ENCODE measurements around the gene LARP7.

The LARP7 gene

DNA sequence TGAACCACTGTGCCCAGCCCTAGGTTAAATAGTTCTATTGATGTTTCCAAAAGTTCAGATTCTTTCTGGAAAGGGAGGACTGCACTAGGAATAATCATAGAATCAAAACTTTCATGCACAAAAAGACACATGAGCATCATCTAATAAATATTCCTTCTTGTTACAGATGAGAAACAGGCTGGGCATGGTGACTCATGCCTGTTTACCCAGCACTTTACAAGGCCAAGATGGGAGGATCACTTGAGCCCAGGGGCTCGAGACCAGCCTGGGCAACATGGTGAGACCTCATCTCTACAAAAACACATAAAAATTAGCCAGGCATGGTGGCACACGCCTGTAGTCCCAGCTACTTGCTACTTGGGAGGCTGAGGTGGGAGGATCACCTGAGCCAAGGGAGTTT, 27.7 kb downstream of the LARP7 start:
- Mint-ChIP-seq H3K27ac (no peak overlapping the region), H3K4me3 (no peak overlapping the region), H3K36me3 (ENCODE audit: low read depth) (no peaks in the 10 kb centered on the region), H3K27me3 (ENCODE audit: low read depth) (no peaks in the 10 kb centered on the region), H3K9me3 (no peaks in the 10 kb centered on the region), H3K4me1 (no peaks in the 10 kb centered on the region)
- TF ChIP-seq, protein P1, sequence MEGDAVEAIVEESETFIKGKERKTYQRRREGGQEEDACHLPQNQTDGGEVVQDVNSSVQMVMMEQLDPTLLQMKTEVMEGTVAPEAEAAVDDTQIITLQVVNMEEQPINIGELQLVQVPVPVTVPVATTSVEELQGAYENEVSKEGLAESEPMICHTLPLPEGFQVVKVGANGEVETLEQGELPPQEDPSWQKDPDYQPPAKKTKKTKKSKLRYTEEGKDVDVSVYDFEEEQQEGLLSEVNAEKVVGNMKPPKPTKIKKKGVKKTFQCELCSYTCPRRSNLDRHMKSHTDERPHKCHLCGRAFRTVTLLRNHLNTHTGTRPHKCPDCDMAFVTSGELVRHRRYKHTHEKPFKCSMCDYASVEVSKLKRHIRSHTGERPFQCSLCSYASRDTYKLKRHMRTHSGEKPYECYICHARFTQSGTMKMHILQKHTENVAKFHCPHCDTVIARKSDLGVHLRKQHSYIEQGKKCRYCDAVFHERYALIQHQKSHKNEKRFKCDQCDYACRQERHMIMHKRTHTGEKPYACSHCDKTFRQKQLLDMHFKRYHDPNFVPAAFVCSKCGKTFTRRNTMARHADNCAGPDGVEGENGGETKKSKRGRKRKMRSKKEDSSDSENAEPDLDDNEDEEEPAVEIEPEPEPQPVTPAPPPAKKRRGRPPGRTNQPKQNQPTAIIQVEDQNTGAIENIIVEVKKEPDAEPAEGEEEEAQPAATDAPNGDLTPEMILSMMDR (IDR thresholded peaks at IDR 0.05; ENCODE audit: unreplicated experiment in 3 of 3) = no peak

DNA sequence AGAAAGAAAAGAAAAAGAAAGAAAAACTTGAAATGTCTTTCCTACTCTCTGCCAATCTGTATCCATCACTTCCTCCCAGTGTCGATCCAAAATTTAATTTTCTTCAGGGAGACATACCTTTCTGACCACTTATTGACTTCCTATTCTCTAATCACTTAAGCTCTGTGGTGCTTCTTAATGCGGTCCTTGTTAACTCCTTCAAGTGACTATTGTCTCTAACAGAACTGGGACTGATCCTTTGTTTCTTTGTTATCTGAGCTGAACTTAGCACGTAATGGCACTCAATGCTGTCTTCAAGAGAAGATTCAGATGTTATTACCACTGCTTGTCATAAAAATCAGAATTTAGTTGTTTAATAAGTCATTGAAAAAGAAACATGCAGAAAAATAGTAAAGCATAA, 31.2 kb downstream of the LARP7 start:
- Mint-ChIP-seq H3K27me3 (ENCODE audit: low read depth) (no peaks in the 10 kb centered on the region), H3K4me1 (peaks cover 19% of the 10 kb centered on the region), H3K36me3 (ENCODE audit: low read depth) (no peaks in the 10 kb centered on the region), H3K4me3 (no peak overlapping the region), H3K27ac (no peak overlapping the region), H3K9me3 (no peaks in the 10 kb centered on the region)
- TF ChIP-seq, protein P1 (IDR thresholded peaks at IDR 0.05; ENCODE audit: unreplicated experiment in 3 of 3) = no peak

DNA sequence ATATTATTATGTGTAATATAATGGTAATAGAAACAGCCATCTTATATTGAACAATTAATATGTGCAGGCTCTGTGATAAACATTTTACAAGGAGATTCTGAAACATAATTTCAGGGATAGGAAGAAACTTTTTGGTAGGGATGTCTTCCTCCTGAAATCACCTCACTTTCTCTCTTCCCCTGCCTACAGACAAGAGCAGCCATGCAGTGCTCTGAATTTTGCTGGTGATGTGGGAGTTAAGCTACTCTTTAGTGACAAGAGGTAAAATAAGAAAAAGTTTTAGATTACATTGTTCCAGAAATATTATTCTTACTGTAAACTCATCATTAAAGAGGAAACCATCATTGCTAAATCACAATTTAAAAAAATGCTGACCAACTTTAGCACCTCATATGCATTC, 36.1 kb downstream of the LARP7 start:
- Mint-ChIP-seq H3K27ac (no peak overlapping the region), H3K4me3 (no peak overlapping the region), H3K4me1 (peaks cover 36% of the 10 kb centered on the region), H3K9me3 (no peaks in the 10 kb centered on the region), H3K36me3 (ENCODE audit: low read depth) (no peaks in the 10 kb centered on the region), H3K27me3 (ENCODE audit: low read depth) (peaks cover 3% of the 10 kb centered on the region)
- TF ChIP-seq, protein P1 (IDR thresholded peaks at IDR 0.05; ENCODE audit: unreplicated experiment in 3 of 3) = no peak

DNA sequence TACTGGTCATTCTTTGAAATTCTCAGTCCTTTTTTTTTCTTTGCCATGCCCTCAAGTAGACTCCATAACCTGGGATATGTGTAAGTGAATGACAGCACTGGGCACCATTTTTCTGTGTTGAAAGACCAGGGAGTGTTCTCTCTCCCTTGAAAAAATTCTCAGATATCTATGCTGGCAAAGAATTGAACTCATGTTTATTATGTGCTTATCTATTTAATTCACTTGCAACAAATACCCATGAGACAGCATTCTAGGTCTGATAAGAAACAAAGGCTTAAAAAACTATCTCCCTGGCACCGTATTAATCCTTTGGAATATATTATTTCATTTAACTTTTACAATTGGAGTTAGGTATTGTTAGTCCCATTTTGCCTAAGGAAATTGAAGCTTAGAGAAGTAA, 36.7 kb downstream of the LARP7 start:
- Mint-ChIP-seq H3K9me3 (no peaks in the 10 kb centered on the region), H3K4me3 (no peak overlapping the region), H3K36me3 (ENCODE audit: low read depth) (no peaks in the 10 kb centered on the region), H3K27ac (no peak overlapping the region), H3K4me1 (peaks cover 36% of the 10 kb centered on the region), H3K27me3 (ENCODE audit: low read depth) (peaks cover 3% of the 10 kb centered on the region)
- TF ChIP-seq, protein P1 (IDR thresholded peaks at IDR 0.05; ENCODE audit: unreplicated experiment in 3 of 3) = no peak

DNA sequence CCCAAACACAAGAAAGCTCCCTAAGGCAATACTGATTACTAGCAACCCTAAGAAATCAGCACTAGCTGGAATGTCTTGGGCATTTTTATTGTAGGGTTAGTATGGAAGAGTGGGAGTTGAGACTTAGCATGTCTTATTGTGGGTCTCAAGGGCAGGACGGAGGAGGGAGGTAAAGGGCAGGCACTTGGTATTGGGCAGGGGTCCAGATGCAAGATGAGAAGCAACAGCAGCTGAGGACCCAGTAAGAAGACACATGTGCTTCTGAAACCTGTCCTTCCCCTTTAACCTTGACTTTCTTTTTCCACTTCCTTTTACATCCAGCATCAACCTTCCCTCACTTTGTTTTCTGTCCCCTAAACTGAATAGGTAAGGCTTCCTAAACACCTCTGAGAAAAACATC, 37.4 kb downstream of the LARP7 start:
- TF ChIP-seq, protein P1 (IDR thresholded peaks at IDR 0.05; ENCODE audit: unreplicated experiment in 3 of 3) = no peak
- Mint-ChIP-seq H3K27ac (peak overlapping the region in 1 of 3 experiments; percentile 3), H3K27me3 (ENCODE audit: low read depth) (peaks cover 3% of the 10 kb centered on the region), H3K36me3 (ENCODE audit: low read depth) (no peaks in the 10 kb centered on the region), H3K4me3 (no peak overlapping the region), H3K9me3 (no peaks in the 10 kb centered on the region), H3K4me1 (peaks cover 36% of the 10 kb centered on the region)

DNA sequence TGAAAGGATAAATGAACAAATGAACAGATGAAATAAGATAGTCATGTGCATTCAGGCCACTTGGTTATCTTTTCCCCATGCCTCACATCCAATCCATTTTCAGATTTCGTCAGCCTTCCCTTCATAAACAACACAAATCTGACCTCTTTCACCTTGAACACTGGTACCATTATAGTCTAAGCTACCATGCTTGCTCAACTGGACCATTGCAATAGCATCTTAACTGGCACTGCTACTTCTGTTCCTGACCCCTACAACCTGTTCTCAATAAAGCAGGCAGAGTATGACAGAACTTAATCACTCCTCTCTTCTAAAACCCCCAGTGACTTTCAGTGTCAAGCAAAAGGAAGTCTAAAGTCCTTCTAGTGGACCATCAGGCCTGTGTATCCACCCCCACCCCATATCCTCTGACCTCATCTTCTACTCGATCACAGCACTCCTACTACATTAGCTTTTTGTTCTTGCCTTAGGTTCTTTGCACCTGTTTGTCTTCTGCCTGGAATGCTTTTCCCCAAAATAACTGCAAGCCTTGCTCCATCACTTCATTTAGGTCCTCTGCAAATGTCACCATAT, 40.7 kb downstream of the LARP7 start:
- H3K36me3 Mint-ChIP-seq (ENCODE audit: low read depth) = no peaks in the 10 kb centered on the region
- peaks cover 3% of the 10 kb centered on the region for H3K27me3 Mint-ChIP-seq (ENCODE audit: low read depth)
- no peak overlapping the region for H3K4me3 Mint-ChIP-seq
- TF ChIP-seq, protein P1 (IDR thresholded peaks at IDR 0.05; ENCODE audit: unreplicated experiment in 3 of 3) = no peak
- H3K4me1 Mint-ChIP-seq = peaks cover 18% of the 10 kb centered on the region
- peak overlapping the region in 1 of 3 experiments; percentile 36 for H3K27ac Mint-ChIP-seq
- H3K9me3 Mint-ChIP-seq = no peaks in the 10 kb centered on the region

Measured in nephron (organoid).